Urothelium cell line (cell line): ENCODE data around the gene CERCAM.

Experiments used
- DNase-seq: peaks from one replicate; pipeline ENCODE4 v3.0.0; 2011; ENCODE audit warnings: low spot score, mixed read lengths
- FAIRE-seq: peaks from 2 replicates; lab custom pipeline; 2011; peaks lifted over from hg19 to GRCh38; lab: Jason Lieb, UNC

CERCAM gene, protein sequence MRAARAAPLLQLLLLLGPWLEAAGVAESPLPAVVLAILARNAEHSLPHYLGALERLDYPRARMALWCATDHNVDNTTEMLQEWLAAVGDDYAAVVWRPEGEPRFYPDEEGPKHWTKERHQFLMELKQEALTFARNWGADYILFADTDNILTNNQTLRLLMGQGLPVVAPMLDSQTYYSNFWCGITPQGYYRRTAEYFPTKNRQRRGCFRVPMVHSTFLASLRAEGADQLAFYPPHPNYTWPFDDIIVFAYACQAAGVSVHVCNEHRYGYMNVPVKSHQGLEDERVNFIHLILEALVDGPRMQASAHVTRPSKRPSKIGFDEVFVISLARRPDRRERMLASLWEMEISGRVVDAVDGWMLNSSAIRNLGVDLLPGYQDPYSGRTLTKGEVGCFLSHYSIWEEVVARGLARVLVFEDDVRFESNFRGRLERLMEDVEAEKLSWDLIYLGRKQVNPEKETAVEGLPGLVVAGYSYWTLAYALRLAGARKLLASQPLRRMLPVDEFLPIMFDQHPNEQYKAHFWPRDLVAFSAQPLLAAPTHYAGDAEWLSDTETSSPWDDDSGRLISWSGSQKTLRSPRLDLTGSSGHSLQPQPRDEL

DNA sequence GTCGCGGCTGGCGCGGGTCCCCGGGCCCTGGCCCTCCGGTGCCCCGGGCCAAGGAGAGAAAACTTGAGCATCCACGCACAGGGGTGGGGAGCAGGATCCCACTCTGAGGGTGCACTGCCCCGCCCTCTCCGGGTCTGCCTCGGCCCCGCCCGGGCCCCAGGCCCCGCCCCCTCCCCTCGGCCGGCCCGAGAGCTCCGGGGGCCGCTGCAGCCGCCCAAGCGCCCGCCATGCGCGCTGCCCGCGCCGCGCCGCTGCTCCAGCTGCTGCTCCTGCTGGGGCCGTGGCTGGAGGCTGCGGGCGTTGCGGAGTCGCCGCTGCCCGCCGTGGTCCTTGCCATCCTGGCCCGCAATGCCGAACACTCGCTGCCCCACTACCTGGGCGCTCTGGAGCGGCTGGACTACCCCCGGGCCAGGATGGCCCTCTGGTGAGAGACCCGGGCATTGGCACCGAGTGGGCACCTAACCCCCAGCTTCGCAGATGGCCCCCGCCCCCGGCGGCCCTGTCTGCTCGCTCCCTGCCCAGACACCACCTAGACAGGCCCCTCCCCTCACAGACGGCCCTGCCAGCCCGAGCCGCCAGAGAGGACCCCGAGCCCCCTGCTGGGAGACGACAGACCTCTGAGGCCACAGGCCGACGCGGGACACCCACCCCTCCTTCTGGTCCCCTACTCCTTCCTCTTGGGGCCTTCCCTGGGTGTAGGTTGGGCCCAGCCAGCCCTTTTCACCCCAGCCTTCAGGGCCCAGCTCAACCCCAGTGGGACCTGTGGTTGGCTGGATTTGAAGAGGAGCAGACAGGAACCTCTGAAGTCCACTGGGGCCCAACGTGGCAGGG lies at the start of gene CERCAM:
Gene CERCAM, plus strand, starts transcription at position 207 of the 831 bp plus-strand sequence. Its CDS starts 21 bp downstream, at position 228.
- FAIRE-seq: no peak
- peak; percentile 87 for DNase-seq

DNA sequence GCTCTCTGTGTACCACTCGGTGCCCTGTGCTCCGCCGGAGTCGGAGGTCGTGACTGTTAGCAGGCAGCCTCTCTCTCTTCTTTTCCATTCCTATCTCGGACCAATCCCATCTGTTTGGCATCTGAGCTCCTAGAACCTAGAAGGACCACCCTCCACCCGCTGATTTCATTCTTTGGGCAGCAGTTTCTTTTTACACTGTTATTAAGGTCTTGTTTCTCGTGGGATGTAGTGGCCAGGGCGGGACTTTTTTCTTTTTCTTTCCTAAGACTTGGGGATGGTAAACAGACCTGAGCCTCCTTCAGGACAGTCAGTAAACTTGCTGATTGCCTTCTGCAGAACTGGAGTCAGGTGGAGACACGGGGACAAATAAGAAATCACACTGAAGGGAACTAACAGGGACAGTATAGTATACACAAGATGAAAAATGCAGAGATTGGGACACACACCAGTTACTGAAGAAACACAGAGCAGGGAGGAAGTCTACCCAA lies 49.0 kb upstream of the CERCAM start:
- no peak for FAIRE-seq
- no peak for DNase-seq

DNA sequence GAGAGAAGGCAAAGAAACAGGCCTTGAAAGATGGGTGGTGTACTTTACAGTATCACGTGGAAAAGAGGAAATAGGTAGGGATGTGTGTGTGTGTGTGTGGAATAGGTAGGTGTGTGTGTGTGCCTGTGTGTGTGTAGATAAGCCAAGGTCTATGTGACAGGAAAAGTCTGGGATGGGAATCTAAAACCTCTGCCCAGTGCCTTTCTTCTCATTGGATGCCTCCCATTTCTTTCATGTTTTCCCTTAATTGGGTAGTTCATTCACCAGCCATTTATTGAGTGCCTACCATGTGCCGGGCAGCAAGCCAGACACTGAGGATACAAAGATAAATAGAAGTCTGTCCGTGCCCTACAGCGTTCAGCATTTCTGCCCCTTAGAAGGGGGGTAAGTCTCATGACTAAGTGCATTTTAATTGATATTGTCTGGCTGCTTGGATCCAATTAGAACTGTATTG lies 48.4 kb upstream of the CERCAM start:
- no peak for FAIRE-seq

DNA sequence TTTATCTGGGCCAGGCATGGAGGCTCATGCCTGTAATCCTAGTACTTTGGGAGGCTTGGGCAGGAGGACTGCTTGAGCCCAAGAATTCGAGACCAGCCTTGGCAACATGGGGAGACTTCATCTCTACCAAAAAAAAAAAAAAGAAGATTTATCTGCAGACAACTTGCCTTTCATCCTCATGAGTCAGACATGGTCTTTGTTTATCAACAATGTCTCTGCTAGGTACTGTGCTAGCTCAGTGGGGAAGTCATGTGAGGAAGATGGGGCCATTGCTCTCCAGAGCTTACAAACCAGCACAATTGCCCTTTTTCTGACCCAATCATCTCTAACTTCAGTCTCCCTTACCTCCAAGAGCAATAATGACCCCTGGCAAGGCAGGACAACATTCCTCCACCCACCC lies 47.9 kb upstream of the CERCAM start:
- DNase-seq: no peak
- FAIRE-seq: no peak

More for the DNA sequence above, 48.4 kb upstream of the CERCAM start:
- no peak for DNase-seq

DNA sequence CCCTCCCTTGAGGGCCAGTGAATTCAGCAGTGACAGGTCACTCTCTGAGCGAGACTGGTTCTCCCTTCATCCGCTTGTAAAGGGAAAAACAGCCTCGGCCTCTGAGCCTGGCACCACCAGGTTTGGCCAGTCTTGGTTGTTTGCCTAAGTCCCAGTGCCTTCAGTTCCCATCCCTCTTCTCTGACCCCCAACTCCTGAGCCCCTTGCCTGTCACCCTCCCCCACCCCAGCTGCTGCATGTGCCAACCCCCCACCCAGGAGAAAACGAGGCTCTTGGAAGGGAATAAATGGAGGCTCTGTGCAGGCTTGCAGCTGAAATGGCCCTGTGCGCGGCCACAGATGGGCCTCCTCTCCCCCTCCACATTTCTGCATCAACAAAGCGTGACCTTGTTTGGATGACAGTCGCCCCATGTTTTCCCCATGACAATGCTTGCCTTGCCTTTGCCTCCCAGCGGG lies 46.4 kb upstream of the CERCAM start:
- FAIRE-seq (no peak), DNase-seq (no peak)

DNA sequence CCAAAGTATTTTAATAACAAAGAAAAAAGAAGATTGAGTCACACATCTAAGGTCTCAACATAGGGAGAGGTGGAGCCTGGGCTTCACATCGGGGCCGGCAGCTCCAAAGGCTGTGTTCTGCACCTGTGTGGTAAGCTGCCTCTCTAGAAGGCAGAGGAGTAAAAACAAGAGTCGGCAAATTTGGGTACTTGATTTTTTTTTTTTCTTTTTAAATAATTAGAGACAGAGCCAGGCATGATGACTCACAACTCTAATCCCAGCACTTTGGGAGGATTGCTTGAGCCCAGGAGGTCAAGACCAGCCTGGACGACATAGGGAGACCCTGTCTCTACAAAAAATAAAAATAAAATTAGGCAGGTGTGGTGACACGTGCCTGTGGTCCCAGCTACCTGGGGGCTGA lies 44.8 kb upstream of the CERCAM start:
- DNase-seq (no peak), FAIRE-seq (no peak)

DNA sequence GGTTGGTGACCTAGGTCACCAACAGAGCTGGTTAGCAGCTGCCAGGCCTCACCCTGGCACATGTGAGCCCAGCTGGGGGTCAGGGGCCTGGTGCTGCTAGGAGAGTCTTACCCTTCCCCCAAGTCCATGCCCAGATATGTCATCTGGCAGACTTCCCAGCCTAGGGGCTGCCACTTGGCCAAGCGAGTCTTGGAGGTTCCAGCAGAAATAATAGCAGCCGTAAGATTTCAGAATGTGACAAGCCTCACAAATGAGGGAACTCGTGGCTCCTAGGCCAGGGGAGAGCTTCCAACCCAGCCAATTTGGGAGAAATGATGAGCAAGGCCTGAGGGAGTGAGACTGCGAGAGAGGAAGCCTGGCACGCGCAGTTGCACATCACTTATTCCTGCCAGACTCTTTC lies 38.4 kb upstream of the CERCAM start:
- DNase-seq (no peak), FAIRE-seq (no peak)

DNA sequence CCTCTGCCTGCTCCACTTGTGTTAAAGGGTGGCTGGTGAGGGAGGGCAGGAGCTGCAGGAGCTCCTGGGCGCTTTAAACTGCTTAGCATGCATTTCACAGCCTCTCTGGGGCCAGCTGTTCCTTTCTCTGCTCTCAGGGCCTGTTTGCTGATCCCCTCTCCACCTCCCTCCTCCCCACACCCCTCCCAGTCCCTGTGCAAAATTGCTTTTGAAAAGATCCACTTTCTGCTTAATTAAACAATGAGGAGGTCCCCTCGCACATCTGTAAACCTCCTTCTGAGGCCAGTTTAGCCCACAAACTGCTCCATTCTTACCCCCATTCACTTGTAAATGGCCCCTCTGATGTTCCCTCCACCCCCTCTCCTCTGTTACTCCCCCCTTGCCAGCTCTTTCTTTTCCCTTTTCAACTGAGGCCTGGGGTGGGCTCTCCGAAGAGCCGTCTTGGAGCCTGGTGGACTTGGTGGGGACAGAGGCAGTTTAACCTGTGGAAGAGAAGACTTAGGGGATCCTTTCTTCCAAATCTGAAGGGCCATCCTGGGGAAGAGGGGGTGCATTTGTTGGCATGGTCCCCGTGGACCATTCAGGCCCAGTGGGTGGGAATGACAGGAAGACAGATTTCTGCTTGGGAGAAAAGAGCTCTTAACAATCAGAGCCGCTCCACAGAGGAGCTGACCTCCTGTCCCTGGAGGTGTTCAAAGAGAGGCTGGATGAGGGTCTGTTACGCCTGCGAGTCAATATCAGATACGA lies 37.5 kb upstream of the CERCAM start:
- DNase-seq (no peak), FAIRE-seq (no peak)

DNA sequence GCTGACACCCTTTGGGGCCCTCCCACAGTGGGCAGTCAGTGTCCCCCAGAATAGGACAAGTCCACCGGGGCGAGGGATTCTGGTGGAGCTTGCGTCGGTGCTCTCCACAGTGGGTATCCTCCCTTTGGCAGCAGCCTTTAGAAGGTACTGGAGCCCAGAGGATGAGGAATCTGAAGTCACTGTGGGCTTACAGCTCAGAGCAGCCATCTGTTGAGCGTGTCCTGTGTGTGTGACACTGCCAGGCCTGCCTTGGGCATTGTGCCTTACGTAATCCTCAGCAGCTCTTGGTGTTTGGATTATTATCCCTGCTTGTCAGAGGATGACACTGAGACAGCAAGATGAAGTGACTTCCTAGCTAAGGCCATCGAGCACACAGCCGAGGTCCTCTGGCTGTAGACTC lies 36.9 kb upstream of the CERCAM start:
- FAIRE-seq (no peak), DNase-seq (no peak)

DNA sequence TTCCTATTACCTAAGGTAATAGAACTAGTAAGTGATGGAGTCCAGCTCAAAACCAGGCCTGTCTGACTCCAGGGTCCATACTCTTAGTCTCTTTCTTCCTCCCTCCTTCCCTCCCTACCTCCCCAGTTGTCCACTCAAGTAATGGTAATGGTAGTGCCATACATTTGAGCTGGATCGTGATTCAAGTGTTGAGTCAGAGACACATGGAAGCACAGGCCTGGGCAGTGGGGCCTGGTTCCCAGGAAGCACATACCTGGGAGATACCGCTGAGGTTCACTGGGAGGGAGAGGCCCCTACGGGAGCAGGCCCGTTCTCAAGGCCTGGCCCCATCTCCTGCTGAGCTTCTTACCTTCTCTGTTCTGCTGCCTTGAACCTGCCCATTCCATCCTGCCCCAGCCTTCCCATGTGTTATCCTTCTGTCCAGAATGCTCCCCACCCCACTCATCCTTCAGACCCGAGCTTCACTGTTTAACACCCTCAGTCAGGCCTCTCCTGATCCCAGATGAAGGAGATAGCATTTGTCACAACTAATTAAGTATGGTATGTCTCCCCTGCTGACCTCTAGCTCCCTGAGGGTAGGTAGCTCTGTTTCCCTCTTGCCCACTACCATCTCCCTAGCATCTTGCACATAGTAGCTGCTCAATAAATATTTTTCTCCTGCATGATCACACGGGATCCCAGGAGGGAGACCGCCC lies 35.7 kb upstream of the CERCAM start:
- DNase-seq: no peak
- no peak for FAIRE-seq

DNA sequence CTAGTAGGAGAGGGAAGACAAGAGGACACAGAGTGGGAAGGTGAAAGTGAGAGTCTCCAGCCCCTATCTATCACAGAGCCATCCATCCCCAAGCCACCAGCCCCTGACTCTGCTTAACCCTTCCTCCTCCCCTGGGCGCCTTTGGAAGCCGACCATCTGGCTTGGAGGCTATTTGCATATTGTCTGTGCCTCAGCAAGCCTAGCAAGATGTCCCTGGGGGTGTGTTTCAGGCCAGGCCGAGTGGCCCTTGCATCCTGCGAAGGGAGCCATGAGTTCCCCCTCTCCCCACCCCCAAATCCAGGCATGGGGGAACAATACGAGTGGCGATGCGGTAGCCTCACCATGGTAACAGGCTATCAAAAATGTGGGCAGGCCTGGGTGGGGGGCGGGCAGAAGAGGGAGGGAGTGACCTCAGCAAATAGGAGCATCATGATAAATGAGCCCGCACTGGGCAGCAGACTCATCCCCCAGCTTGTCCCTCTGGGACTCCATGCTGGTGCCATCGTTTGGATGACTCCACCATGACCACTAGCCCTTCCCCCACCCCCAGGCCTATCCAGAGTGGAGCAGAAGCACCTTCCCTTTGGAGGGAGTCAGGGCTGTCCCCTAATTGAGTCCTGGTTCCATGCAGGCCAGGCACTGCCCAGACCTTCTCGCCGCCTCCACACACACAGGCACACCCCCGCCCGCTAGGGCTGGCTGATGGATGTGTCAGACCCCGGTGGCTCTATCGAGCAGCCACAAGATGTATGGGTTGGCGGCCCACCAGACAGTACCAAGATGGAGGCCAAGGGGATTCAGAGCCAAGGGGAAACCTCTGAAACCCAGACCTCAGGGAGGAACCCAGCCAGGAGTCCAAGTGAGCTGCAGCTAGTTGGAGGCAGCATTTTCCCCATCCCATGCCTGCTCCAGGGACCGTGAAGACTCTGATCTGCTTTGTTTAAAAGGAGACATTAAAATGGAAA lies 34.9 kb upstream of the CERCAM start:
- DNase-seq: no peak
- no peak for FAIRE-seq

DNA sequence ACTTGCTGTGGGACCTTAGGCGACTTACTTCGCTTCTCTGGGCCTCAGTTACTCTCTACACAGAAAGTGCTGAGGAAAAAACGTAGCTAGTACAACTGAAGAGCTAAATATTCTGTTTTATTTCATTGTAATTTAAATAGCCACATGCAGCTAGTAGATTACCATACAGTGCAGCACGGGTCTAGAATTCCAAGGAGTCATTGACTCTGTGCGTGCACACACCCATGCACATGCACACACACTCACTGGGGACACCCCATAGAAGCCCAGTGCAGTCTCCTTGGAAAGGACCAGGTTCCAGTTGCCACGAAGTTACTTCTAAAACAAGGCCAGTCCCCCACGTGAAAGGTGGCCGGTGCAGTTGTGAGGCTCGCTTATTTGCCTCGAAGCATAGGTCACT lies 32.5 kb upstream of the CERCAM start:
- DNase-seq: no peak
- no peak for FAIRE-seq

DNA sequence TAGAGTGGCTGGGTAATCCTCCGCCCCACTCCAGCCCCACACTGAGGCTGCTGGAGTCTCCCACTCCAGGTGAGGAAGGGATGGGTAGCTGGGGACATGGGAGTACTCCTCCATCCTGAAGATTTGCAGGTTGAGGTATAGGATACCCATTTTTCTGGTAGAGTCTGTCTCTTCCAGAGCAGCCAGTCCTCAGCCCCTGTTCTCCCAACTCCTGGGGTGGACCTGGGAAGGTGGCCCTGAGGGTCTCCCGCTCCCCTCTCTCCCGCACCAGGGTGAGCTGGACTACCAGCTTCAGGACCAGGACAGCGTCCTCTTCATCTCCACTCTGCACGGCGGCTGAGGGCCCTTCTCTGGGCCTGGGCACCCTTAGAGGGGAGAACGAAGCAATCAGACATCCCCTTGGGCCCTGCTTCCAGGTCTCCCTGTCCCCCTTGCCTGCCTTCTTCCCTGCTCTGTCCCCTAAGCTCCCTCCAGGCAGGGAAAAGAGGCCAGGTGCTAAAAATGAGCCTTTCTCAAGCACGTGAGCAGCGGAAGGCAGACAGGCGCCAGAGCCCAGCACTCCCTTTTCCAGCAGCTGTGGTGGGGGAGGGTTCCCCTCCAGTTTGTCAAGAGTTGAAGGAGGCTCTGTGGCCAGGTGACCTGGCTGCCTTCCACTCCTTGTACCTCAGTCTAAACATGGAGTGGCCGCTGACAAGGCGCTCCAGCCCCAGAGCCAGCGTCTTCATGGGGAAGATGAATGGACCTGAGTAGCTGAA lies 31.1 kb upstream of the CERCAM start:
- DNase-seq (no peak), FAIRE-seq (no peak)

DNA sequence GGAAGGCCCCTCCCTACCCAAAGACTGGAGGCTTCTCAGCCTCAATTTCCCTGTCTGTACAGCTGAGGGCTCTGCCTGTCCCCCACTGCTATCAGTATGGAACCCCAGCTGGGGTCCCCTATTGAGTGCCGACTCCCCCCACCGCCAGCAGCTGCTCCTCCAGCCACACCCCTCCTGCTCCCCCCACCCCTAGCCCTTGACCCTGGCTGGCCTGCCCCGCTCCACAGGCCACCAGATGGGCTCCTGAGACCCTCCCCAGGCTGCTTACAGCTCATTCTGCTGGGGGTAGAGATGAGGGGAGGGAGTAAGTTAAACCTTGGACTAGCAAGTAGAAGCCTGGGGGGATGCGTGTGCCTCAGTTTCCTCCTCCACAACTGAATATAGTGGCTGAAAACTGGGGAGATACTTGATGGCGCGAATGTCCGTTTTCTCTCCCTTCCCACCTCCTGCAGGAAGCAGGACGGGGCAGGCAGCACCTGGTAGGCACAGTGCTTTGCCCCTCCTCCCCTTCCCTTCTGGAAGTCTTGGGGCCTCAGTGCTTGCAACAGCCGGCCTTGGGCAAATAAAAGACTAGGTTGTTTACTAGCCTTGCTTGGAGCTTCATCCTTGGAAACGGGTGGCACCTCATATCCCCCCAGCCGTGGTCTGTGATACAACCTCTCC lies 30.4 kb upstream of the CERCAM start:
- no peak for DNase-seq
- no peak for FAIRE-seq

DNA sequence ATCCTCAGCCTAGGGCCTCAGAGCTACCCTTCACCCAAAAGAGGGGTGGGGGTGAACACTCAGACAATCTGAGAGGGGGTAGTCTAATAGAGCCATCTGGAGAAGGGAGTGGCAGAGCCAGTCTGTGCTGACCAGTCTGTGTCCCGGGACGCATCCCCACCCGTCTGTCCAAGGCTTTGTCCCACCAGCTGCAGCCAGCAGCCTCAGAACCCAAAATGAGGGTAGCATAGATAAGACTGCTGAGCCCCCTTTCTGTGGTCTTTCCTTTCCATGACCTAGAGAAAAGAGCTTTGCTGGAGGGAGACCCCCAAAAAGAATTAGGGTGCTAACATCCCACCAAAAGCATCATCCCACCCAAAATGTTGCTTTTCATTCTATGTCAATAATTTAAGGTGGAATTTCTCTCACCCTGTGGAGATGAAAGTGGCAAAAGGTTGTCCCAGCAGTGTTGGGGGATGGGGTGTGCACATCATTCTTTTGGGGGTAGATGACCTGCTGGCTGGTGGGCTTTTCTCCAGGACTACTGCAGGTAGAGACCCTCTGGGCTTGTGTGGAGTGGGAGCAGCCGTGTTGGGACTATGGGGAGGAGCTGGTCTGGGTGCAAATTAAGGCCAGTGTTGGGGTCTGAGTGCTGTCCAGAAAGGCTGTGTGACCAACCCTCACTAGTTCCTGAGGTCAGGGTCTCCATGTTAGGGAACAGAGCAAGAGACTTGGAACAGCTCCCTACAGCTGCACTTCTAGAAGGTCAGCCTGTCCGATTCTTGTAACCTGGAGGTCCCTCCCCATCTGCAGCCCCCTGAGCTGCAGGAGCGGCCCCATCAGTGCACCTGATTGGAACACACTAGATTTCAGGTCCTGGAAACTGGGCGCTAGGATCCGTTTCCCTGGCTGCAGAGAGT lies 29.6 kb upstream of the CERCAM start:
- no peak for FAIRE-seq
- DNase-seq: no peak

DNA sequence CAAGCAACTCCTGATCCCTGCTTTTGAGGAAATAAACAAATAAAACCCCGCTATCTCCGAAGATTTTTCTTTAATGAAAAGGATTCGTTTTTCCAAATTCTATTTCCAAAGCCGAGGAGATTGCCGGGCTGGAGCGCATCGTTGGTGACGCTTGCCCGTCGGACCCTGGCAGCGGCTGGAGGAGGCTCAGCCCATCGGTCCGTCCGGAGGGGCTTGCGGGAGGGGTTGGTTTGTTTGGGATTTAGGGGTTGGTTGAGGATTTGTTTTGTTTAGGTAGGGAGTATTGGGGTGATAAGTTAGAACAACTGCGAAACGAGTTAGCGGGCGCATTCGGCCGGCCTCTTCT lies 28.7 kb upstream of the CERCAM start:
- DNase-seq (no peak), FAIRE-seq (no peak)
